Cardiac fibroblast (primary cell): Measurements from ENCODE around the gene NEDD4L.

Experiments
- DNase-seq, 2 donors: peaks; one replicate each; pipeline versions ENCODE4 v3.0.0 to v3.0.0-alpha.2; 2010; ENCODE audit warnings: low read depth in 2 of 2
- H3K4me3 ChIP-seq, 2 donors: replicated peaks in 1 of 2; 1 replicate in 1 of 2; 2 replicates in 1 of 2; pipeline ENCODE4 v1.5.1; 2011; ENCODE audit warnings: low read depth in 2 of 2, low read length in 2 of 2, mild to moderate bottlenecking in 2 of 2, moderate library complexity in 1 of 2
- CTCF ChIP-seq: IDR thresholded peaks from one replicate; pipeline ENCODE4 v1.5.1; 2011; ENCODE audit warnings: low read depth, mild to moderate bottlenecking, low read length, inconsistent platforms

NEDD4L gene

DNA sequence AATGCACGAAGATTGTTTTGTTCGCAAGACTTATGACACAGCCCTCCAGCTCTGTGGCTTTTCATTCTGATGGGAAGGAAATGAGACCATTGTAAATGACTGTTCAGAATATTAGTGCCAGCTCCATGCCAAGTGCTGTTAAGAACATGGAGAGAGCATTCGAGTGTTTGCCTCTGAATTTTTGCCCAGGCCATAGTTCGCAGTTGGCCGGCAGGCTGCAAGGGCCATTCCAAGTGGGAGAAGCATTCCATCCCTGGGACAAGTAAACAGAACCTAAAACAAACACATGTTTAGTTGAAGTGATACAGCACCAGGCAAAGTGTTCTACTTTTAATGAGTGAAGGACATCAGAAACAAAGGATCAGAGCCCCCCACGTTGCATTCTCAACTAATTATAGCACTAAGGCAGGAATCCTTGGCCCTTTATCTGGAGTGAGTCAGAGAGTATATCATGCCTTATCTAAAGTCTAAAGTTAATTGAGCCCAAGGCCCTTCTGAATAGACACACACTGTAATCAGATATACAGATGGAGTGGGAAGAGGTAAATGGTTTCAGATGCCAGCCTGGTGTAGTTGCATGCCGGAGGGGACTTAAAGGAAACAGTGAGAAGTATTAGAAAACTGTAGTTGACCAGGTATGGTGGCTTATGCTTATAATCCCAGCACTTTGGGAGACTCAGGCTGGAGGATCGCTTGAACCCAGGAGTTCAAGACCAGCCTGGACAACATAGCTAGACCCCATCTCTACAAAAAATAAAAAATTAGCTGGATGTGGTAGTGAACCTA, 53.3 kb downstream of the NEDD4L start:
- no peak for TF ChIP-seq CTCF
- no peak overlapping the region for H3K4me3 ChIP-seq
- peak in 1 of 2 donors; percentile 17 for DNase-seq

DNA sequence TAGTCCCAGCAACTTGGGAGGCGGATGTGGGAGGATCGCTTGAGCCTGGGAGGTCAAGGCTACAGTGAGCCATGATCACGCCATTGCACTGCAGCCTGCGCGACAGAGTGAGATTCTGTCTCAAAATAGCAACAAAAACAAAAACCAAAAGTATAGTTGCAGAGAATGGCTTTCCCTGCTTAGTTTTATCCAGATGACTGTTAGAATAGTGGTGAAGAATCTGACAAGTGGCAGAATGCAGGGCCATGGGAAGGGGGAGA, 53.8 kb downstream of the NEDD4L start:
- H3K4me3 ChIP-seq: no peak overlapping the region
- no peak for DNase-seq
- no peak for TF ChIP-seq CTCF

GRCh38 chr18:58098706-58099105, 54.7 kb downstream of the NEDD4L start:
- DNase-seq: no peak
- H3K4me3 ChIP-seq: no peak overlapping the region
- no peak for TF ChIP-seq CTCF

DNA sequence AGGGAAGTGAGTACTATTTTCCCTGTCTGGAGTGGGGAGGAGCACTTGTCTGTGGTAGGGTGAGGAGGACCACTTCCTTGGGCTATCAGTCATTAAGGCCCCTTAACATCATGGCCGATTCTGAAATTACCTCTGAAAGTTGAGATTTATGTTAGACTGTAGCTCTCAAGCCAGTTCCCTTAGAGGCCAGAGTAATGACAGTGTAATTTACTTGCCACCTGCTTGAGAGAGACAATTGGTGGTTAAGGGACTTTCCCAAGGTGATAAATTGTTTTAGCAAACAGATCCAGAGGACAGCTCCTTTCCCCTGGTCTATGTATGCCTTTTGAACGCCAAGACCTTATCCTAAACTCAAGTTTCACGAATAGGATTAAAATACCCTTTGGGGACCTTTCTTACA, 56.1 kb downstream of the NEDD4L start:
- TF ChIP-seq CTCF: no peak
- DNase-seq: no peak

DNA sequence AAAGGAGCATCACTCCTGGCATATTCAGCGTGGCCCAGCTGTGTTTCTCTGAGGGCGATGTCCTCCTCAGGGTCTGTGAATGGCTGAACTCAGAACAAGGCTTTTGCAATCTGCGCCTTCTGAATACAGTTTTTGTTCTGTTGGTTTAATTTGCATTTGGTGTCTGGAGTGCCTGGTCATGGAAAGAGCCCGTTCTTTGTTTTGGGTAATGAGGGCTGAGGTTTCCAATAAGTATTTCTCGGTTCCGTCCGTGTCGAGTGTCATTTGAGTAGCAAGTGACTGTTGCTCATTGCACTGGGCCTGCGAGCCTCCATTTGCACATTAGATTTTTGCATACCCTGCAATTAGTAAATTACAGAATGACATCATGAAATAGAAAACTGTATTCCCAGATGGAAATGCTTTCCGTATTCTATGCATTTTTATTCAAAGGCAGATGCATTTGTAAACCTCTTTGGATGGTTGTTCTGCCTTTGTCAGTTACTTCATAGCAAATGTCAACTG, 57.3 kb downstream of the NEDD4L start:
- no peak for DNase-seq
- TF ChIP-seq CTCF: no peak
- H3K4me3 ChIP-seq: no peak overlapping the region

More for the DNA sequence above, 56.1 kb downstream of the NEDD4L start:
- no peak overlapping the region for H3K4me3 ChIP-seq

DNA sequence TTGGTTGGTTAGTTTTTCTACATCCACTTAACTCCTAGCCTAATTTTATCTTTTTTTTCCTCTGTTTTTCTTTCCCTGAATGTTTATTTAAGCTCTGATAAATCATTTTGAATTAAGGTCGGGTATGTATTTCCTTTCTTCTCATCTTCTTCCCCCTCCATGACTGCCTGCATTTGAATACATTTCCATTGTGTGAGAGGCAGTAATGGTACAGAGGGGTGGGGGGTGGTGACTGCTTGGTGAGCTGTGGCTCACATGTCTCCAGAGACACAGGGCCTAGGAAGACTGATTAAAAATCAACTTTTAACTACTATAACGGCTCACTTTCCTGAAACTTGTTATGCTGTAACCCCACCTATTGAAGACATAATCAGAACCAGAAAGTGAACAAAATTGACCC, 58.0 kb downstream of the NEDD4L start:
- TF ChIP-seq CTCF: no peak
- H3K4me3 ChIP-seq: no peak overlapping the region
- no peak for DNase-seq

- no peak overlapping the region for H3K4me3 ChIP-seq
- no peak for TF ChIP-seq CTCF
- no peak for DNase-seq
Observed at GRCh38 chr18:58102875-58103274, 58.8 kb downstream of the NEDD4L start.
